ENCODE results near the gene FARP1.
"Not testable (repeated sequence)": the region's sequence is repeated elsewhere in the genome, so short reads cannot be mapped to it uniquely, and the experiment has no call there.

The FARP1 gene

GRCh38 chr13:98366443-98366842 lies 223.5 kb downstream of the FARP1 start:
- DNase-seq (ENCODE audit: extremely low read depth, insufficient read length): no peak
- H3K27me3 ChIP-seq (replicated peaks; ENCODE audit: control insufficient read depth, insufficient read depth, low read length): no peaks in the 10 kb centered on the region
- no peaks in the 10 kb centered on the region for H3K36me3 ChIP-seq (ENCODE audit: control insufficient read depth, insufficient read depth, low read length)
- no peak overlapping the region for H3K4me3 ChIP-seq (replicated peaks; ENCODE audit: low read depth, low read length)
- TF ChIP-seq CTCF (IDR thresholded peaks at IDR 0.05; ENCODE audit: insufficient read depth, low read length, poor library complexity, severe bottlenecking): no peak

GRCh38 chr13:98366959-98367358 lies 224.1 kb downstream of the FARP1 start:
- H3K36me3 ChIP-seq (ENCODE audit: control insufficient read depth, insufficient read depth, low read length): no peaks in the 10 kb centered on the region
- H3K4me3 ChIP-seq (replicated peaks; ENCODE audit: low read depth, low read length): no peak overlapping the region
- DNase-seq (ENCODE audit: extremely low read depth, insufficient read length): no peak
- no peaks in the 10 kb centered on the region for H3K27me3 ChIP-seq (replicated peaks; ENCODE audit: control insufficient read depth, insufficient read depth, low read length)
- TF ChIP-seq CTCF (IDR thresholded peaks at IDR 0.05; ENCODE audit: insufficient read depth, low read length, poor library complexity, severe bottlenecking): no peak

- DNase-seq (ENCODE audit: extremely low read depth, insufficient read length): no peak
- no peaks in the 10 kb centered on the region for H3K36me3 ChIP-seq (ENCODE audit: control insufficient read depth, insufficient read depth, low read length)
Observed at GRCh38 chr13:98368019-98368418, 225.1 kb downstream of the FARP1 start.

GRCh38 chr13:98369520-98369919 lies 226.6 kb downstream of the FARP1 start:
- not testable (repeated sequence) for DNase-seq (ENCODE audit: extremely low read depth, insufficient read length); H3K4me3 ChIP-seq (replicated peaks; ENCODE audit: low read depth, low read length); H3K27me3 ChIP-seq (replicated peaks; ENCODE audit: control insufficient read depth, insufficient read depth, low read length); H3K36me3 ChIP-seq (ENCODE audit: control insufficient read depth, insufficient read depth, low read length)

More at GRCh38 chr13:98368019-98368418, 225.1 kb downstream of the FARP1 start:
- Histone ChIP-seq H3K4me3 (replicated peaks; ENCODE audit: low read depth, low read length) (no peak overlapping the region), H3K27me3 (replicated peaks; ENCODE audit: control insufficient read depth, insufficient read depth, low read length) (no peaks in the 10 kb centered on the region)
- no peak for TF ChIP-seq CTCF (IDR thresholded peaks at IDR 0.05; ENCODE audit: insufficient read depth, low read length, poor library complexity, severe bottlenecking)

- Histone ChIP-seq H3K27me3 (replicated peaks; ENCODE audit: control insufficient read depth, insufficient read depth, low read length) (no peaks in the 10 kb centered on the region), H3K36me3 (ENCODE audit: control insufficient read depth, insufficient read depth, low read length) (no peaks in the 10 kb centered on the region), H3K4me3 (replicated peaks; ENCODE audit: low read depth, low read length) (no peak overlapping the region)
- no peak for DNase-seq (ENCODE audit: extremely low read depth, insufficient read length)
- no peak for TF ChIP-seq CTCF (IDR thresholded peaks at IDR 0.05; ENCODE audit: insufficient read depth, low read length, poor library complexity, severe bottlenecking)
Observed at GRCh38 chr13:98370261-98370660, 227.4 kb downstream of the FARP1 start.

GRCh38 chr13:98370806-98371515 lies 228.1 kb downstream of the FARP1 start:
- DNase-seq (ENCODE audit: extremely low read depth, insufficient read length): no peak
- no peak for TF ChIP-seq CTCF (IDR thresholded peaks at IDR 0.05; ENCODE audit: insufficient read depth, low read length, poor library complexity, severe bottlenecking)
- no peak overlapping the region for H3K4me3 ChIP-seq (replicated peaks; ENCODE audit: low read depth, low read length)

More at GRCh38 chr13:98370806-98371515, 228.1 kb downstream of the FARP1 start:
- Histone ChIP-seq H3K36me3 (ENCODE audit: control insufficient read depth, insufficient read depth, low read length) (no peaks in the 10 kb centered on the region), H3K27me3 (replicated peaks; ENCODE audit: control insufficient read depth, insufficient read depth, low read length) (no peaks in the 10 kb centered on the region)

Data from GM06990 (cell line).